ENCODE data around the gene EPS15. TPM values are rescaled to one million over a fixed set of nuclear protein-coding genes. Genes with fewer than 3 reads are reported as not detected.
A peak's percentile ranks its signal among the peaks of the same experiment; 100 is the strongest.

EPS15 gene
- total and polyA plus RNA-seq, 9 of the 15 experiments (the other 6 are each of a cell fraction or from before 2014, with no cell fraction given), result 23.1 to 69.0 (median 41.7) TPM

- ATAC-seq (peak; percentile 82), FAIRE-seq (peak; percentile 90), DNase-seq (ENCODE audit: extremely low read depth in 1 of 4, low spot score in 3 of 4) (peak; percentile 48 to 68 (median 58))
- H2AFZ ChIP-seq (ENCODE audit: low read depth, low read length), result no peak overlapping the region
- intact Hi-C loops (cut with micrococcal nuclease), result loop anchor here (2.0 to 10.0 kb wide), 3 partner anchors 180 to 423 kb away; no protein-coding TSS in a partner anchor
- peaks cover 0 to 8% of the 10 kb centered on the region in 2 experiments; a peak in 3 of 5 replicates for H3K27me3 ChIP-seq (ENCODE audit: control insufficient read depth in 2 of 2, insufficient read depth in 2 of 2, low read length in 2 of 2)
- H3K4me1 ChIP-seq (replicated peaks in 1 of 2; ENCODE audit: control insufficient read depth in 2 of 2, insufficient read depth in 2 of 2, low read length in 2 of 2), result peaks cover 0 to 17% of the 10 kb centered on the region in 2 experiments; a peak in 2 of 5 replicates
- BruUV-seq (replicated peaks), result no TSS peak
- WGBS (ENCODE audit: insufficient coverage, low coverage, missing lambda C conversion rate), result 45% methylated on average over 4 of the region's 4 CpGs
- in situ Hi-C loops (cut with MboI), result loop anchor here (10.0 kb wide), 1 partner anchor 193 kb away; no protein-coding TSS in a partner anchor
- POLR2A ChIA-PET, result interaction anchor here (2.0 kb wide), 1 partner anchor 10 kb away, joined by 7 read pairs; no protein-coding TSS in a partner anchor
- H3K9me1 ChIP-seq (ENCODE audit: control insufficient read depth, insufficient read depth, low read length), result no peaks in the 10 kb centered on the region
- peak overlapping the region in 1 of 2 experiments; percentile 12; a peak in 1 of 4 replicates for H3K9ac ChIP-seq (ENCODE audit: insufficient read depth in 1 of 2, low read depth in 2 of 2, low read length in 2 of 2)
- no peaks in the 10 kb centered on the region for H3K9me3 ChIP-seq (replicated peaks; ENCODE audit: control insufficient read depth, insufficient read depth, low read depth, low read length)
- CTCF ChIA-PET (ENCODE audit: low intra/inter-chr PET ratio), result interaction anchor here (0.6 kb wide), 2 partner anchors 193 to 424 kb away, joined by 3 to 4 read pairs; no protein-coding TSS in a partner anchor
- H3K27ac ChIP-seq (ENCODE audit: extremely low read depth, low read depth, low read length), result no peak overlapping the region
- H3K4me2 ChIP-seq (ENCODE audit: insufficient read depth, low read length), result no peak overlapping the region
- H3K79me2 ChIP-seq (ENCODE audit: control insufficient read depth, insufficient read depth, low read length), result no peaks in the 10 kb centered on the region
- H3K4me3 ChIP-seq, result no peak overlapping the region
- H3K36me3 ChIP-seq (ENCODE audit: control insufficient read depth, insufficient read depth, low read length), result no peaks in the 10 kb centered on the region
- no peaks in the 10 kb centered on the region for H4K20me1 ChIP-seq (replicated peaks; ENCODE audit: control insufficient read depth, insufficient read depth, low read length)
- TF ChIP-seq SMC3 (conservative IDR thresholded peaks at IDR 0.05; ENCODE audit: insufficient read depth, low read depth, low read length) (peak; percentile 56; the same call in 1 of the 2 replicates), GATA2 (CRISPR knock-in tag; IDR thresholded peaks at IDR 0.05) (peak; percentile 70), RAD21 (CRISPR knock-in tag; conservative IDR thresholded peaks at IDR 0.05 in 1 of 2, IDR thresholded peaks at IDR 0.05 in 1 of 2) (peak; percentile 46 to 80), SPI1 (IDR thresholded peaks at IDR 0.05; ENCODE audit: borderline replicate concordance, low read depth, low read length) (peak; percentile 76), RREB1 (CRISPR knock-in tag; IDR thresholded peaks at IDR 0.05) (0 out of 2 replicates have a peak, but pooled peaks have one; percentile 36)
Measured at GRCh38 chr1:51341876-51342496, 177.1 kb downstream of the EPS15 start.

Data from K562 (cell line).